CD14-positive monocyte (primary cell): ENCODE results near the gene MOB1B. TPM values are rescaled to one million over a fixed set of nuclear protein-coding genes. Genes with fewer than 3 reads are reported as not detected.

Experiments
- DNase-seq, 3 donors: peaks; one replicate each; pipeline ENCODE4 v3.0.0-alpha.2; 2011 to 2022
- H2AFZ ChIP-seq: 2 replicates; pipeline ENCODE4 v1.6.0; 2012; ENCODE audit warnings: mild to moderate bottlenecking, low read depth, low read length, inconsistent platforms; ENCODE audit not compliant: insufficient read depth, poor library complexity, severe bottlenecking
- H3K27ac ChIP-seq, 2 donors: 1 replicate in 1 of 2; 2 replicates in 1 of 2; pipeline ENCODE4 v1.5.1; 2012 to 2013; ENCODE audit warnings: low read length in 2 of 2, control low read depth in 1 of 2, inconsistent platforms in 1 of 2, low read depth in 1 of 2, mild to moderate bottlenecking in 1 of 2
- H3K27me3 ChIP-seq, 2 donors: one replicate each; pipeline versions ENCODE4 v1.6.0 to v1.6.1; 2011 to 2013; ENCODE audit warnings: low read length in 2 of 2; ENCODE audit not compliant: control insufficient read depth in 2 of 2, insufficient read depth in 2 of 2
- H3K36me3 ChIP-seq, 2 donors: replicated peaks in 1 of 2; 1 replicate in 1 of 2; 2 replicates in 1 of 2; pipeline versions ENCODE4 v1.5.1 to v1.6.1; 2012 to 2013; ENCODE audit warnings: low read length in 2 of 2, control low read depth in 1 of 2, inconsistent platforms in 1 of 2, mild to moderate bottlenecking in 1 of 2; ENCODE audit not compliant: insufficient read depth in 2 of 2, control insufficient read depth in 1 of 2
- H3K4me1 ChIP-seq, 2 donors: 1 replicate in 1 of 2; 2 replicates in 1 of 2; pipeline versions ENCODE4 v1.5.1 to v1.6.1; 2012 to 2013; ENCODE audit warnings: low read length in 2 of 2, control low read depth in 1 of 2, inconsistent platforms in 1 of 2, mild to moderate bottlenecking in 1 of 2, moderate library complexity in 1 of 2; ENCODE audit not compliant: insufficient read depth in 2 of 2, control insufficient read depth in 1 of 2
- H3K4me2 ChIP-seq: replicated peaks from 2 replicates; pipeline ENCODE3; 2012; ENCODE audit warnings: low read length, moderate library complexity, mild to moderate bottlenecking; ENCODE audit not compliant: poor library complexity, severe bottlenecking; ENCODE audit errors: extremely low read depth
- H3K4me3 ChIP-seq, 3 experiments: fragments of 200-600 bp in 1 of 3; sonication (generic) in 1 of 3; replicated peaks in 1 of 3; 1 replicate in 2 of 3; 2 replicates in 1 of 3; pipeline ENCODE4 v1.5.1; 2011 to 2013; ENCODE audit warnings: low read length in 3 of 3, mild to moderate bottlenecking in 3 of 3, control low read depth in 2 of 3, low read depth in 2 of 3, inconsistent platforms in 1 of 3, moderate library complexity in 1 of 3
- H3K79me2 ChIP-seq: 2 replicates; pipeline ENCODE4 v1.6.0; 2012; ENCODE audit warnings: mild to moderate bottlenecking, control low read depth, inconsistent platforms, low read length, moderate library complexity; ENCODE audit not compliant: insufficient read depth
- H3K9ac ChIP-seq: 2 replicates; pipeline ENCODE4 v1.6.0; 2017; ENCODE audit warnings: low read length, mild to moderate bottlenecking; ENCODE audit not compliant: insufficient read depth, poor library complexity, severe bottlenecking
- H3K9me3 ChIP-seq, 2 donors: replicated peaks in 1 of 2; 1 replicate in 1 of 2; 2 replicates in 1 of 2; pipeline versions ENCODE4 v1.5.1 to v1.6.1; 2012 to 2013; ENCODE audit warnings: low read length in 2 of 2, control low read depth in 1 of 2; ENCODE audit not compliant: control insufficient read depth in 1 of 2, insufficient read depth in 1 of 2
- H4K20me1 ChIP-seq: 2 replicates; pipeline ENCODE4 v1.6.0; 2012; ENCODE audit warnings: mild to moderate bottlenecking, low read length, control low read depth, moderate library complexity; ENCODE audit not compliant: insufficient read depth
- H3K27ac Mint-ChIP-seq, 7 donors: one replicate each; pipeline ENCODE4 v1.8.0; 2020; ENCODE audit warnings: mild to moderate bottlenecking in 7 of 7, mixed read lengths in 7 of 7, moderate library complexity in 6 of 7, inconsistent platforms in 2 of 7
- H3K27me3 Mint-ChIP-seq, 3 donors: one replicate each; pipeline ENCODE4 v1.8.0; 2021 to 2022; ENCODE audit warnings: low read depth in 3 of 3, mild to moderate bottlenecking in 3 of 3, mixed read lengths in 3 of 3, moderate library complexity in 3 of 3, inconsistent platforms in 1 of 3
- H3K36me3 Mint-ChIP-seq, 2 donors: one replicate each; pipeline ENCODE4 v1.8.0; 2020; ENCODE audit warnings: mixed read lengths in 2 of 2, inconsistent platforms in 1 of 2, mild to moderate bottlenecking in 1 of 2
- H3K4me1 Mint-ChIP-seq: one replicate; pipeline ENCODE4 v1.8.0; 2020; ENCODE audit warnings: mild to moderate bottlenecking, mixed read lengths
- H3K4me3 Mint-ChIP-seq, 2 donors: one replicate each; pipeline ENCODE4 v1.8.0; 2020; ENCODE audit warnings: mild to moderate bottlenecking in 2 of 2, mixed read lengths in 2 of 2, moderate library complexity in 1 of 2
- H3K9me3 Mint-ChIP-seq, 7 donors: one replicate each; pipeline ENCODE4 v1.8.0; 2020 to 2022; ENCODE audit warnings: mixed read lengths in 7 of 7, mild to moderate bottlenecking in 6 of 7, moderate library complexity in 6 of 7, inconsistent platforms in 2 of 7
- CTCF ChIP-seq: fragments of 200-600 bp; IDR thresholded peaks from one replicate; pipeline ENCODE4 v1.8.0; 2022; ENCODE audit warnings: antibody characterized with exemption, mild to moderate bottlenecking
- intact Hi-C, 2 donors: fragments of 100-400 bp; cut with micrococcal nuclease; formaldehyde crosslinking; loops; one replicate each; pipeline versions ENCODE4 v1.15.0 to v1.15.1; 2023
- polyA plus RNA-seq, 3 donors: library from polyadenylated mRNA; depleted of rRNA in 1 of 3; unstranded in 2 of 3; stranded (reverse) in 1 of 3; fragments of 300-500 nt in 2 of 3; fragments of >200 nt in 1 of 3; fragmentation: Illumina TruSeq in 2 of 3; gene quantifications; 1 replicate in 2 of 3; 2 replicates in 1 of 3; pipeline ENCODE4 v1.2.3, GENCODE V29; 2012 to 2021

Gene MOB1B
- polyA plus RNA-seq, 3 donors, result 3.9 to 10.7 (median 7.0) TPM

GRCh38 chr4:70980196-70980595 is 78.0 kb downstream of the MOB1B start:
- Histone ChIP-seq H3K4me2 (no peak overlapping the region), H3K9ac (no peak overlapping the region), H3K27ac (peak overlapping the region in 1 of 2 donors; percentile 57), H3K9me3 (no peaks in the 10 kb centered on the region), H2AFZ (no peak overlapping the region), H3K36me3 (peaks cover 8 to 44% of the 10 kb centered on the region in 2 donors), H4K20me1 (no peaks in the 10 kb centered on the region), H3K4me3 (no peak overlapping the region), H3K27me3 (no peaks in the 10 kb centered on the region), H3K79me2 (no peaks in the 10 kb centered on the region), H3K4me1 (peaks cover 15 to 16% of the 10 kb centered on the region in 2 donors)
- no peak for DNase-seq
- Mint-ChIP-seq H3K4me1 (peaks cover 18% of the 10 kb centered on the region), H3K4me3 (no peak overlapping the region), H3K9me3 (no peaks in the 10 kb centered on the region), H3K27ac (peak overlapping the region in 5 of 7 donors; percentile 43 to 77 (median 72)), H3K36me3 (peaks cover 47 to 49% of the 10 kb centered on the region in 2 donors), H3K27me3 (peaks cover 0 to 2% (median 0%) of the 10 kb centered on the region in 3 donors)
- no peak for TF ChIP-seq CTCF
- intact Hi-C loops, result no loop called here

DNA sequence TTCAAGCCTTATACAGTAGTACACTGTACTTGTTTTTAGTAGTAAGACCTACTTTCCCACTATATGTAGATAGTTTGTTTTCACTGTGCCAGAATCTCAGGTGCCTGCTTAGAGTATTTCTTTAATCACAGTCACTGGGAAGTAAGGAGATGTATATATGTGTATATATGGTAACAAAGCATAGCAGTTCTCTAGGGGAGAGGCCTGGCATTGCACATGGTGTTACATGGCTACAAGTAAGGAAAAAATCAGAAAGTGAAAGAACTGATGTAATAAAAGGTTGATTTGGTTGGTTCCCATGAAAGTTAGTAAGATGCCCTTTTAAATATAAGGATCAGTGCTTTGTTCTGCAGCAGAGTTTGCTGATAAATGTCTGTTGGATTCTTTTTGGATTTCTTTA is 81.9 kb downstream of the MOB1B start:
- no peak overlapping the region for H3K4me2 ChIP-seq
- peaks cover 0 to 22% of the 10 kb centered on the region in 2 donors for H3K36me3 ChIP-seq
- Mint-ChIP-seq H3K27ac (no peak overlapping the region), H3K27me3 (no peaks in the 10 kb centered on the region), H3K36me3 (peaks cover 19% of the 10 kb centered on the region in 2 donors), H3K4me1 (peaks cover 17% of the 10 kb centered on the region), H3K9me3 (no peaks in the 10 kb centered on the region), H3K4me3 (no peak overlapping the region)
- no peak overlapping the region for H3K27ac ChIP-seq
- H2AFZ ChIP-seq, result no peak overlapping the region
- H3K4me3 ChIP-seq, result no peak overlapping the region
- H3K79me2 ChIP-seq, result no peaks in the 10 kb centered on the region
- H3K9ac ChIP-seq, result no peak overlapping the region
- no peak for DNase-seq
- no peak for TF ChIP-seq CTCF
- no peaks in the 10 kb centered on the region for H4K20me1 ChIP-seq
- peaks cover 14% of the 10 kb centered on the region in 2 donors for H3K4me1 ChIP-seq
- H3K9me3 ChIP-seq, result no peaks in the 10 kb centered on the region
- intact Hi-C loops, result no loop called here
- no peaks in the 10 kb centered on the region for H3K27me3 ChIP-seq
